HG03457 (cell line): ENCODE measurements around the gene USP17L28.
"Not testable (repeated sequence)": the region's sequence is repeated elsewhere in the genome, so short reads cannot be mapped to it uniquely, and the experiment has no call there.

Experiments used
- ATAC-seq: cut with Tn5 transposase; IDR thresholded peaks from one replicate; pipeline ENCODE4 v1.9.1; 2021; ENCODE audit warnings: moderate number of reproducible peaks; ENCODE audit not compliant: unreplicated experiment

Gene USP17L28, protein sequence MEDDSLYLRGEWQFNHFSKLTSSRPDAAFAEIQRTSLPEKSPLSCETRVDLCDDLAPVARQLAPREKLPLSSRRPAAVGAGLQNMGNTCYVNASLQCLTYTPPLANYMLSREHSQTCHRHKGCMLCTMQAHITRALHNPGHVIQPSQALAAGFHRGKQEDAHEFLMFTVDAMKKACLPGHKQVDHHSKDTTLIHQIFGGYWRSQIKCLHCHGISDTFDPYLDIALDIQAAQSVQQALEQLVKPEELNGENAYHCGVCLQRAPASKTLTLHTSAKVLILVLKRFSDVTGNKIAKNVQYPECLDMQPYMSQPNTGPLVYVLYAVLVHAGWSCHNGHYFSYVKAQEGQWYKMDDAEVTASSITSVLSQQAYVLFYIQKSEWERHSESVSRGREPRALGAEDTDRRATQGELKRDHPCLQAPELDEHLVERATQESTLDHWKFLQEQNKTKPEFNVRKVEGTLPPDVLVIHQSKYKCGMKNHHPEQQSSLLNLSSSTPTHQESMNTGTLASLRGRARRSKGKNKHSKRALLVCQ

DNA sequence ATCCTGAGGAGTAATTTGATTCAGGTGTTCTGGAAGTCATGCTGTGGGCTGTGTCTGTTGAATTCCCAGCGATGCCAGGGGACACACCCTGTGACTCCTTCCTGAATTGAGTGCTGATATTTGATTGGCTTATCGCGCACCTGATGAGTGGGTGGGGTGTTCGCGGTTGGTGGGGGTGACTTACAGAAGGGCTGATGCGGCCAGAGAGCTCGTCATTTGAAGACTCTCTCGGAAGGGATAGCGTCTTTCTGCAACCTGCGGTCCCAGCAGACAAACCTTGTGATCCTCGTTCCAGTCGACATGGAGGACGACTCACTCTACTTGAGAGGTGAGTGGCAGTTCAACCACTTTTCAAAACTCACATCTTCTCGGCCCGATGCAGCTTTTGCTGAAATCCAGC lies at the start of gene USP17L28:
USP17L28 (plus strand) TSS at position 301 of the 400 bp plus-strand sequence; CDS start at position 301, 0 bp downstream.
- ATAC-seq, result not testable (repeated sequence)

DNA sequence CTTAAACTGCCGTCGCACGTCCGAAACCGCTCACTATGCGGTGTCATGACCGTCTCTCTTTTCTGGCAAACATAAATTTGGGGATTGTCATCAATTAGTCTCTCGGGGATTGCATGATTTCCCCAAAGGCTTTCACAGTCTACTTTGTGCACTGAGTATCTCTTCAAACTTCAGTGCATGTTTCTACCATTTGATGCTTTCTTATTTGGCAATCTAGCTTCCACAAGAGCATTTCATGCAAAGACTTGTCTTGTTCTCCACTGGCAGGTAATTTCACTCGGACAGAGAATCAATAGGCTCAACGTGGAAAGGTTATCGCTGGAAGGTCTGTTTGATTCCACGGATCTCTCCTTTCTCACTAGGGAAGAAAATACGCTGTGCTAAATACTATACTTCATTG lies 24.5 kb upstream of the USP17L28 start:
- ATAC-seq, result not testable (repeated sequence)

DNA sequence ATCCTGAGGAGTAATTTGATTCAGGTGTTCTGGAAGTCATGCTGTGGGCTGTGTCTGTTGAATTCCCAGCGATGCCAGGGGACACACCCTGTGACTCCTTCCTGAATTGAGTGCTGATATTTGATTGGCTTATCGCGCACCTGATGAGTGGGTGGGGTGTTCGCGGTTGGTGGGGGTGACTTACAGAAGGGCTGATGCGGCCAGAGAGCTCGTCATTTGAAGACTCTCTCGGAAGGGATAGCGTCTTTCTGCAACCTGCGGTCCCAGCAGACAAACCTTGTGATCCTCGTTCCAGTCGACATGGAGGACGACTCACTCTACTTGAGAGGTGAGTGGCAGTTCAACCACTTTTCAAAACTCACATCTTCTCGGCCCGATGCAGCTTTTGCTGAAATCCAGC lies 23.8 kb upstream of the USP17L28 start, which contains the start of gene USP17L24:
USP17L24 (plus strand) TSS at position 301 of the 400 bp plus-strand sequence; CDS start at position 301, 0 bp downstream.
- not testable (repeated sequence) for ATAC-seq

DNA sequence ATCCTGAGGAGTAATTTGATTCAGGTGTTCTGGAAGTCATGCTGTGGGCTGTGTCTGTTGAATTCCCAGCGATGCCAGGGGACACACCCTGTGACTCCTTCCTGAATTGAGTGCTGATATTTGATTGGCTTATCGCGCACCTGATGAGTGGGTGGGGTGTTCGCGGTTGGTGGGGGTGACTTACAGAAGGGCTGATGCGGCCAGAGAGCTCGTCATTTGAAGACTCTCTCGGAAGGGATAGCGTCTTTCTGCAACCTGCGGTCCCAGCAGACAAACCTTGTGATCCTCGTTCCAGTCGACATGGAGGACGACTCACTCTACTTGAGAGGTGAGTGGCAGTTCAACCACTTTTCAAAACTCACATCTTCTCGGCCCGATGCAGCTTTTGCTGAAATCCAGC lies 19.1 kb upstream of the USP17L28 start, which contains the start of gene USP17L25:
USP17L25 (plus strand) TSS at position 301 of the 400 bp plus-strand sequence; CDS start at position 301, 0 bp downstream.
- not testable (repeated sequence) for ATAC-seq

DNA sequence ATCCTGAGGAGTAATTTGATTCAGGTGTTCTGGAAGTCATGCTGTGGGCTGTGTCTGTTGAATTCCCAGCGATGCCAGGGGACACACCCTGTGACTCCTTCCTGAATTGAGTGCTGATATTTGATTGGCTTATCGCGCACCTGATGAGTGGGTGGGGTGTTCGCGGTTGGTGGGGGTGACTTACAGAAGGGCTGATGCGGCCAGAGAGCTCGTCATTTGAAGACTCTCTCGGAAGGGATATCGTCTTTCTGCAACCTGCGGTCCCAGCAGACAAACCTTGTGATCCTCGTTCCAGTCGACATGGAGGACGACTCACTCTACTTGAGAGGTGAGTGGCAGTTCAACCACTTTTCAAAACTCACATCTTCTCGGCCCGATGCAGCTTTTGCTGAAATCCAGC lies 14.3 kb upstream of the USP17L28 start, which contains the start of gene USP17L26:
USP17L26 (plus strand) TSS at position 301 of the 400 bp plus-strand sequence; CDS start at position 301, 0 bp downstream.
- not testable (repeated sequence) for ATAC-seq

DNA sequence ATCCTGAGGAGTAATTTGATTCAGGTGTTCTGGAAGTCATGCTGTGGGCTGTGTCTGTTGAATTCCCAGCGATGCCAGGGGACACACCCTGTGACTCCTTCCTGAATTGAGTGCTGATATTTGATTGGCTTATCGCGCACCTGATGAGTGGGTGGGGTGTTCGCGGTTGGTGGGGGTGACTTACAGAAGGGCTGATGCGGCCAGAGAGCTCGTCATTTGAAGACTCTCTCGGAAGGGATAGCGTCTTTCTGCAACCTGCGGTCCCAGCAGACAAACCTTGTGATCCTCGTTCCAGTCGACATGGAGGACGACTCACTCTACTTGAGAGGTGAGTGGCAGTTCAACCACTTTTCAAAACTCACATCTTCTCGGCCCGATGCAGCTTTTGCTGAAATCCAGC lies 9.6 kb upstream of the USP17L28 start, which contains the start of gene USP17L5:
USP17L5 (plus strand) TSS at position 301 of the 400 bp plus-strand sequence; CDS start at position 301, 0 bp downstream.
- ATAC-seq, result not testable (repeated sequence)

GRCh38 chr4:9343848-9344247 lies 4.8 kb upstream of the USP17L28 start, which contains the start of gene USP17L27:
TSS of gene USP17L27 (plus strand) at chr4:9344148. CDS start at chr4:9344148, 0 bp downstream.
- not testable (repeated sequence) for ATAC-seq

DNA sequence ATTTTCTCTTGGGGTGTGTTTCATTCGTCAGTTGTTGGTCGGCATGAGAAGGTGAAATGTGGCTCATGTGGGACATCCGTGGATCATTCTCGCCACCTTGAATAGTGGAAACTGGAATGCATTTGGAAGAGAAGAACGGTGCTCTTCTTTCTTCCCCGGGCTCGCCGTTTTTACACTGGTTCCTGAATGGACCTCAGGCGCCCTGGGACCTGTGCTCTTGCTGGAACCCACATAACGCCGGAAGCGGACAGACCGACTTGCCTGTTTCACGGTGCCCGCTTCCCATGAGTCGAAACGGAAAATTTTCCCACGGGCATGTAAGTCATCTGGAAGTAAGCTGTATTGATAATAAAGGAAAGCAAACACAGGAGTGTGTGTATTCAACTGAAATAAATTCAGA lies 2.2 kb downstream of the USP17L28 start:
- not testable (repeated sequence) for ATAC-seq

- not testable (repeated sequence) for ATAC-seq
These were observed 4.6 kb downstream of the USP17L28 start, which contains the start of gene USP17L29 for GRCh38 chr4:9353338-9353737. TSS of gene USP17L29 (plus strand) at chr4:9353638. CDS start at chr4:9353638, 0 bp downstream.

DNA sequence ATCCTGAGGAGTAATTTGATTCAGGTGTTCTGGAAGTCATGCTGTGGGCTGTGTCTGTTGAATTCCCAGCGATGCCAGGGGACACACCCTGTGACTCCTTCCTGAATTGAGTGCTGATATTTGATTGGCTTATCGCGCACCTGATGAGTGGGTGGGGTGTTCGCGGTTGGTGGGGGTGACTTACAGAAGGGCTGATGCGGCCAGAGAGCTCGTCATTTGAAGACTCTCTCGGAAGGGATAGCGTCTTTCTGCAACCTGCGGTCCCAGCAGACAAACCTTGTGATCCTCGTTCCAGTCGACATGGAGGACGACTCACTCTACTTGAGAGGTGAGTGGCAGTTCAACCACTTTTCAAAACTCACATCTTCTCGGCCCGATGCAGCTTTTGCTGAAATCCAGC lies 14.1 kb downstream of the USP17L28 start, which contains the start of gene USP17L30:
USP17L30 (plus strand) TSS at position 301 of the 400 bp plus-strand sequence; CDS start at position 301, 0 bp downstream.
- ATAC-seq, result not testable (repeated sequence)

GRCh38 chr4:9379881-9380280 lies 31.2 kb downstream of the USP17L28 start:
- ATAC-seq, result not testable (repeated sequence)

DNA sequence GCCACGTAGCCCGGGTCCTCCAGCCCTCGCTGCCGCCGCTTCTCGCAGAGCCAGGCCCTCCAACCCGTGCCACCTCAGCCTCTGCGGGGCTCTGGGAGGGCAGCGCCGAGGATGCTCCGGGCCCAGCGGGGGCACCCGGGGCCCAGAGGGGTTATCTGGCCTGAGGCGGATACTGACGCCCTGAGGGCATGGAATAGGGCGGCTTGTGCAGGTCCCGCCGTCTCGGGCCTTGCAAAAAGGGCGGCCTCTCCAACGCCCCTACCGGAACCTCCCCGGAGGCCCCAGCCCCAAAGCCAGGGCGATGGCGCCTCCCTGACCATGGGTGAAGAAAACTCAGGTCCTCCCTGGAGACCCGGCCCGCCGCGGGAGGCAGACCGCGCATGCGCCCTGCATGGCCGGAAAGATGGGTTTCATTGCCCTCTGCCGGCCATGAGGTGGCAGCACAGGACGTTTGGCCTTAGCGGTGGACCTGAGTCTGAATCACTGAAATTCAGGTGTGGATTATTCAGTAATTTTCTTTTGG lies 32.4 kb downstream of the USP17L28 start:
- not testable (repeated sequence) for ATAC-seq

DNA sequence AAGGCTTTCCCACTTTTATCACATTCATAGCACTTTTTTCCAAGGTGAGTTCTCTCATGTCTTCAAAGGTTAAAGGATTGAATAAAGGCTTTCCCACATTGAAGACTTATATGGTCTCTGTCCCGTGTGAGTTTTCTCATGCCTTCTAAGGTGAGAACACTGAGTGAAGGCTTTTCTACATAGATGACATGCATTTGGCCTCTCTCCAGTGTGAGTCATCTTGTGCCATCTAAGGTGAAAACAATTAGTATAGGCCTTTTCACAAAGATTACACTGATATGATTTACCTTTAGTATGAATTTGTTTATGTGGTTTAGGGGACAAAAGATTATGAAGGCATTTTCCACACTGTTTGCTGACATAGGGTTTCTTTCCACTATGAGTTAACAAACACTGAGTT lies 35.4 kb downstream of the USP17L28 start:
- ATAC-seq, result no peak

GRCh38 chr4:9389001-9389400 lies 40.3 kb downstream of the USP17L28 start:
- not testable (repeated sequence) for ATAC-seq
